Osteoblast (primary cell): ENCODE results near the gene PRPSAP2. TPM values are rescaled to one million over a fixed set of nuclear protein-coding genes. Genes with fewer than 3 reads are reported as not detected.

Experiments
- DNase-seq: peaks from one replicate; pipeline ENCODE4 v3.0.0; 2011; ENCODE audit warnings: low spot score, mixed read lengths; ENCODE audit not compliant: insufficient read length; ENCODE audit errors: missing footprints
- H2AFZ ChIP-seq: 2 replicates; pipeline ENCODE4 v1.6.0; 2011; ENCODE audit warnings: mild to moderate bottlenecking, low read length
- H3K27ac ChIP-seq: 2 replicates; pipeline ENCODE4 v1.5.1; 2011; ENCODE audit warnings: mild to moderate bottlenecking, low read depth, low read length, moderate library complexity
- H3K27me3 ChIP-seq: 2 replicates; pipeline ENCODE4 v1.6.0; 2012; ENCODE audit warnings: mild to moderate bottlenecking, control low read depth, inconsistent platforms, low read length, moderate library complexity; ENCODE audit not compliant: insufficient read depth
- H3K36me3 ChIP-seq: 2 replicates; pipeline ENCODE4 v1.5.1; 2011; ENCODE audit warnings: mild to moderate bottlenecking, low read length, control low read depth, moderate library complexity; ENCODE audit not compliant: insufficient read depth
- H3K4me1 ChIP-seq: 2 replicates; pipeline ENCODE4 v1.5.1; 2011; ENCODE audit warnings: mild to moderate bottlenecking, low read length, control low read depth, moderate library complexity; ENCODE audit not compliant: insufficient read depth
- H3K4me2 ChIP-seq: 2 replicates; pipeline ENCODE4 v1.6.0; 2011; ENCODE audit warnings: mild to moderate bottlenecking, low read length; ENCODE audit not compliant: insufficient read depth
- H3K4me3 ChIP-seq: fragments of 200-600 bp; sonication (generic); 3 replicates; pipeline ENCODE4 v1.5.1; 2012; ENCODE audit warnings: mild to moderate bottlenecking, low read length, inconsistent platforms; ENCODE audit not compliant: insufficient read depth
- H3K79me2 ChIP-seq: 2 replicates; pipeline ENCODE4 v1.6.0; 2012; ENCODE audit warnings: mild to moderate bottlenecking, low read length, control low read depth, inconsistent platforms; ENCODE audit not compliant: insufficient read depth
- H3K9me3 ChIP-seq: 2 replicates; pipeline ENCODE4 v1.5.1; 2011; ENCODE audit warnings: low read depth, low read length, control low read depth
- H4K20me1 ChIP-seq: 2 replicates; pipeline ENCODE4 v1.6.0; 2012; ENCODE audit warnings: mild to moderate bottlenecking, low read length, control low read depth; ENCODE audit not compliant: insufficient read depth
- CTCF ChIP-seq: IDR thresholded peaks from 2 replicates; pipeline ENCODE4 v1.5.1; 2011; ENCODE audit warnings: mild to moderate bottlenecking, low read depth, low read length, moderate library complexity; ENCODE audit errors: extremely low read depth
- small RNA-seq: library from RNA; depleted of rRNA; stranded (forward); fragments of <200 nt; gene quantifications from one replicate; pipeline ENCODE3, GENCODE V24; 2012
- total RNA-seq: library from RNA; depleted of rRNA; stranded (reverse); fragments of >200 nt; gene quantifications from 2 replicates; pipeline ENCODE4 v1.2.3, GENCODE V29; 2012

The PRPSAP2 gene
- total RNA-seq, 1 donor = 23.9 TPM

- no peak overlapping the region for H2AFZ ChIP-seq
Measured at GRCh38 chr17:18977646-18978045, 119.7 kb downstream of the PRPSAP2 start.

DNA sequence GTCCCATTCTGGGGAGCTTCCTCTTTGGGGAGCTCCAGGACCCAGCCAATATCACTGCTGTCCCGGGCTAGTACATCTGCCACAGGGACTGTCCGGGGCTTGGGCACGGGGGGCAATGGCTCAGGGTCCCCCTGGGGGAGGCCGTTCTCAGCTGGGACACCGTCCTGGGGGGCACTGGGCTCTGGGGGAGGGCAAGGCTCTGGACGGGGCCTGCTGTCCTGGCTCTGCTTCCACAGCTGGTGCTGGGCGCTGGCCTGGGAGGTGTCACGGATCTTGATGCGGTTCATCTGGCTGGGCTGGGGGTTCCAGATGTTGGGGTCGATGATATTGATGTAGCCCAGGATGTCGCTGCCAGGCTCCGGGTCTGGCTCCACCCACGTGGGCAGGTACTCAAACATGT, 120.1 kb downstream of the PRPSAP2 start:
- Histone ChIP-seq H2AFZ (no peak overlapping the region), H3K27ac (no peak overlapping the region), H3K27me3 (no peaks in the 10 kb centered on the region), H3K9me3 (no peaks in the 10 kb centered on the region), H4K20me1 (peaks cover 6% of the 10 kb centered on the region), H3K4me2 (no peak overlapping the region), H3K4me3 (no peak overlapping the region), H3K4me1 (peaks cover 22% of the 10 kb centered on the region), H3K79me2 (peaks cover 10% of the 10 kb centered on the region), H3K36me3 (peaks cover 22% of the 10 kb centered on the region)
- no peak for TF ChIP-seq CTCF
- no peak for DNase-seq

More at GRCh38 chr17:18977646-18978045, 119.7 kb downstream of the PRPSAP2 start:
- Histone ChIP-seq H3K9me3 (no peaks in the 10 kb centered on the region), H3K27ac (no peak overlapping the region), H3K27me3 (no peaks in the 10 kb centered on the region), H3K4me2 (no peak overlapping the region), H4K20me1 (peaks cover 6% of the 10 kb centered on the region), H3K4me3 (no peak overlapping the region), H3K36me3 (peaks cover 23% of the 10 kb centered on the region), H3K4me1 (peaks cover 22% of the 10 kb centered on the region), H3K79me2 (peaks cover 6% of the 10 kb centered on the region)
- DNase-seq = no peak
- TF ChIP-seq CTCF = no peak

GRCh38 chr17:18978655-18979054, 120.7 kb downstream of the PRPSAP2 start:
- no peak for TF ChIP-seq CTCF
- H3K27ac ChIP-seq = no peak overlapping the region
- peaks cover 10% of the 10 kb centered on the region for H3K79me2 ChIP-seq

More at GRCh38 chr17:18978655-18979054, 120.7 kb downstream of the PRPSAP2 start:
- no peak for DNase-seq
- H3K4me2 ChIP-seq = no peak overlapping the region
- peaks cover 22% of the 10 kb centered on the region for H3K4me1 ChIP-seq
- peaks cover 21% of the 10 kb centered on the region for H3K36me3 ChIP-seq
- no peaks in the 10 kb centered on the region for H3K9me3 ChIP-seq
- no peak overlapping the region for H3K4me3 ChIP-seq
- no peak overlapping the region for H2AFZ ChIP-seq
- H3K27me3 ChIP-seq = no peaks in the 10 kb centered on the region
- H4K20me1 ChIP-seq = peaks cover 6% of the 10 kb centered on the region

Small RNA genes within 50 kb of the gene (small RNA-seq; reads per million reads assigned to genes)
- not detected for gene RF00324

Other genes with a start within 250 kb of the PRPSAP2 start
- gene TBC1D28, start 213.7 kb upstream of the PRPSAP2 start, total RNA-seq = not detected in 2 replicates
- gene FOXO3B, start 175.8 kb upstream of the PRPSAP2 start, total RNA-seq = 8.7 and 8.8 TPM in 2 replicates
- under 0.01 TPM in 1 of 2 replicates, not detected in the other for gene FBXW10, start 114.1 kb upstream of the PRPSAP2 start, total RNA-seq
- gene TVP23B, start 76.9 kb upstream of the PRPSAP2 start, total RNA-seq = 46.9 and 59.7 TPM in 2 replicates
- not detected in 2 replicates for gene SLC5A10, start 94.0 kb downstream of the PRPSAP2 start, total RNA-seq
- 9.1 and 11.6 TPM in 2 replicates for gene FAM83G, start 146.6 kb downstream of the PRPSAP2 start, total RNA-seq
- under 0.01 TPM in 1 of 2 replicates, not detected in the other for gene GRAP, start 188.8 kb downstream of the PRPSAP2 start, total RNA-seq